Measurements from ENCODE around the gene PRKAG3.

PRKAG3 gene

GRCh38 chr2:218831378-218831990, at the start of gene PRKAG3:
TSS of gene PRKAG3 (minus strand) at chr2:218831803.
- H3K4me1 ChIP-seq, result no peaks in the 10 kb centered on the region
- no peak within 1 kb of the TSS for H3K4me2 ChIP-seq
- no peak within 1 kb of the TSS for H3K27ac ChIP-seq
- H3K9ac ChIP-seq, result no peak within 1 kb of the TSS
- no peak for TF ChIP-seq Cebpa-rat (IDR thresholded peaks at IDR 0.05)
- no peaks in the 10 kb centered on the region for H4K20me1 ChIP-seq
- H3K36me3 ChIP-seq, result no peaks in the 10 kb centered on the region
- no peaks in the 10 kb centered on the region for H3K27me3 ChIP-seq
- H3K9me3 ChIP-seq, result no peaks in the 10 kb centered on the region
- no peak within 1 kb of the TSS for H3K4me3 ChIP-seq

- Histone ChIP-seq H3K4me2 (peak overlapping the region; percentile 85), H3K4me3 (peak overlapping the region; percentile 58), H4K20me1 (peaks cover 61% of the 10 kb centered on the region), H3K9me3 (no peaks in the 10 kb centered on the region), H3K9ac (no peak overlapping the region), H3K27me3 (peaks cover 86% of the 10 kb centered on the region), H3K4me1 (peaks cover 87% of the 10 kb centered on the region), H3K27ac (no peak overlapping the region), H3K36me3 (no peaks in the 10 kb centered on the region)
- TF ChIP-seq Cebpa-rat (IDR thresholded peaks at IDR 0.05), result no peak
These were observed 49.4 kb upstream of the PRKAG3 start for GRCh38 chr2:218880859-218881594.

- H3K27me3 ChIP-seq, result peaks cover 87% of the 10 kb centered on the region
- peaks cover 61% of the 10 kb centered on the region for H4K20me1 ChIP-seq
- H3K4me2 ChIP-seq, result peak within 1 kb of the TSS; percentile 85
- no peak for TF ChIP-seq Cebpa-rat (IDR thresholded peaks at IDR 0.05)
- H3K4me1 ChIP-seq, result peaks cover 80% of the 10 kb centered on the region
- H3K9me3 ChIP-seq, result no peaks in the 10 kb centered on the region
- H3K9ac ChIP-seq, result no peak within 1 kb of the TSS
- H3K27ac ChIP-seq, result no peak within 1 kb of the TSS
- peak within 1 kb of the TSS; percentile 58 for H3K4me3 ChIP-seq
- H3K36me3 ChIP-seq, result no peaks in the 10 kb centered on the region
These were observed 48.7 kb upstream of the PRKAG3 start, which contains the start of gene WNT10A for GRCh38 chr2:218880102-218880858. TSS of gene WNT10A (plus strand) at chr2:218880852. CDS start at chr2:218880996, 144 bp downstream.

GRCh38 chr2:218879776-218880101, 48.1 kb upstream of the PRKAG3 start:
- H3K9me3 ChIP-seq, result no peaks in the 10 kb centered on the region
- no peak for TF ChIP-seq Cebpa-rat (IDR thresholded peaks at IDR 0.05)
- peak overlapping the region; percentile 85 for H3K4me2 ChIP-seq
- H3K9ac ChIP-seq, result no peak overlapping the region
- H3K27ac ChIP-seq, result no peak overlapping the region
- peaks cover 74% of the 10 kb centered on the region for H3K4me1 ChIP-seq
- H3K4me3 ChIP-seq, result peak overlapping the region; percentile 58
- no peaks in the 10 kb centered on the region for H3K36me3 ChIP-seq
- H4K20me1 ChIP-seq, result peaks cover 63% of the 10 kb centered on the region
- peaks cover 87% of the 10 kb centered on the region for H3K27me3 ChIP-seq

- H3K27ac ChIP-seq, result no peak overlapping the region
- H3K4me2 ChIP-seq, result peak overlapping the region; percentile 85
- H3K36me3 ChIP-seq, result no peaks in the 10 kb centered on the region
- H3K4me3 ChIP-seq, result no peak overlapping the region; the same call in 1 of the 2 replicates
- peaks cover 69% of the 10 kb centered on the region for H4K20me1 ChIP-seq
- peaks cover 87% of the 10 kb centered on the region for H3K27me3 ChIP-seq
- H3K9ac ChIP-seq, result no peak overlapping the region
- TF ChIP-seq Cebpa-rat (IDR thresholded peaks at IDR 0.05), result no peak
- H3K4me1 ChIP-seq, result peaks cover 68% of the 10 kb centered on the region
- H3K9me3 ChIP-seq, result no peaks in the 10 kb centered on the region
These were observed 47.5 kb upstream of the PRKAG3 start for GRCh38 chr2:218878926-218879761.

GRCh38 chr2:218878486-218878885, 46.9 kb upstream of the PRKAG3 start:
- Histone ChIP-seq H3K9me3 (no peaks in the 10 kb centered on the region), H3K4me3 (no peak overlapping the region), H3K4me1 (peaks cover 63% of the 10 kb centered on the region), H4K20me1 (peaks cover 71% of the 10 kb centered on the region), H3K27ac (no peak overlapping the region), H3K4me2 (peak overlapping the region; percentile 64; the same call in 1 of the 2 replicates), H3K9ac (no peak overlapping the region), H3K27me3 (peaks cover 88% of the 10 kb centered on the region), H3K36me3 (no peaks in the 10 kb centered on the region)
- no peak for TF ChIP-seq Cebpa-rat (IDR thresholded peaks at IDR 0.05)

GRCh38 chr2:218877891-218878290, 46.3 kb upstream of the PRKAG3 start:
- no peak for TF ChIP-seq Cebpa-rat (IDR thresholded peaks at IDR 0.05)
- peaks cover 59% of the 10 kb centered on the region for H3K4me1 ChIP-seq

GRCh38 chr2:218877331-218877730, 45.7 kb upstream of the PRKAG3 start:
- peaks cover 90% of the 10 kb centered on the region for H3K27me3 ChIP-seq
- no peaks in the 10 kb centered on the region for H3K36me3 ChIP-seq
- H3K4me3 ChIP-seq, result no peak overlapping the region
- TF ChIP-seq Cebpa-rat (IDR thresholded peaks at IDR 0.05), result no peak
- no peaks in the 10 kb centered on the region for H3K9me3 ChIP-seq
- peaks cover 74% of the 10 kb centered on the region for H4K20me1 ChIP-seq
- H3K27ac ChIP-seq, result no peak overlapping the region
- H3K4me1 ChIP-seq, result peaks cover 53% of the 10 kb centered on the region
- H3K4me2 ChIP-seq, result peak overlapping the region; percentile 64
- no peak overlapping the region for H3K9ac ChIP-seq

More at GRCh38 chr2:218877891-218878290, 46.3 kb upstream of the PRKAG3 start:
- H3K36me3 ChIP-seq, result no peaks in the 10 kb centered on the region
- H3K4me2 ChIP-seq, result peak overlapping the region; percentile 64
- no peak overlapping the region for H3K4me3 ChIP-seq
- no peak overlapping the region for H3K27ac ChIP-seq
- H3K27me3 ChIP-seq, result peaks cover 90% of the 10 kb centered on the region
- no peaks in the 10 kb centered on the region for H3K9me3 ChIP-seq
- no peak overlapping the region for H3K9ac ChIP-seq
- peaks cover 74% of the 10 kb centered on the region for H4K20me1 ChIP-seq

GRCh38 chr2:218876562-218877219, 45.1 kb upstream of the PRKAG3 start:
- H3K9me3 ChIP-seq, result no peaks in the 10 kb centered on the region
- no peak overlapping the region for H3K4me3 ChIP-seq
- H3K4me1 ChIP-seq, result peaks cover 49% of the 10 kb centered on the region
- no peak overlapping the region for H3K9ac ChIP-seq
- TF ChIP-seq Cebpa-rat (IDR thresholded peaks at IDR 0.05), result no peak
- no peaks in the 10 kb centered on the region for H3K36me3 ChIP-seq
- peaks cover 90% of the 10 kb centered on the region for H3K27me3 ChIP-seq
- peak overlapping the region; percentile 64 for H3K4me2 ChIP-seq
- H4K20me1 ChIP-seq, result peaks cover 70% of the 10 kb centered on the region
- H3K27ac ChIP-seq, result no peak overlapping the region
